ENCODE data around the gene DDIAS.

DNA sequence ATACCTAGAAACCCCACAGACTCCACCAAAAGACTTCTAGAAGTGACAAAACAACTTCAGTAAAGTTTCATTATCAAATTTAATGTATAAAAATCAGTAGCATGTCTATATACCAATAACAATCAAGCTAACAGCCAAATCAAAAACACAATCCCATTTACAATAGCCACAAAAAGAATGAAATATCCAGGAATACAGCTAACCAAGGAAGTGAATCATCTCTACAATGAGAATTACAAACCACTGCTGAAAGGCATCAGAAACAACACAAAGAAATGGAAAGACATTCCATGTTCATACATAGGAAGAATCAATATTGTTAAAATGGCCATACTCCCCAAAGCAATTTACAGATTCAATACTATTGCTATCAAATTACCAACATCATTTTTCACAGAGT is 47.3 kb upstream of the DDIAS start:
- TF ChIP-seq, protein P1, sequence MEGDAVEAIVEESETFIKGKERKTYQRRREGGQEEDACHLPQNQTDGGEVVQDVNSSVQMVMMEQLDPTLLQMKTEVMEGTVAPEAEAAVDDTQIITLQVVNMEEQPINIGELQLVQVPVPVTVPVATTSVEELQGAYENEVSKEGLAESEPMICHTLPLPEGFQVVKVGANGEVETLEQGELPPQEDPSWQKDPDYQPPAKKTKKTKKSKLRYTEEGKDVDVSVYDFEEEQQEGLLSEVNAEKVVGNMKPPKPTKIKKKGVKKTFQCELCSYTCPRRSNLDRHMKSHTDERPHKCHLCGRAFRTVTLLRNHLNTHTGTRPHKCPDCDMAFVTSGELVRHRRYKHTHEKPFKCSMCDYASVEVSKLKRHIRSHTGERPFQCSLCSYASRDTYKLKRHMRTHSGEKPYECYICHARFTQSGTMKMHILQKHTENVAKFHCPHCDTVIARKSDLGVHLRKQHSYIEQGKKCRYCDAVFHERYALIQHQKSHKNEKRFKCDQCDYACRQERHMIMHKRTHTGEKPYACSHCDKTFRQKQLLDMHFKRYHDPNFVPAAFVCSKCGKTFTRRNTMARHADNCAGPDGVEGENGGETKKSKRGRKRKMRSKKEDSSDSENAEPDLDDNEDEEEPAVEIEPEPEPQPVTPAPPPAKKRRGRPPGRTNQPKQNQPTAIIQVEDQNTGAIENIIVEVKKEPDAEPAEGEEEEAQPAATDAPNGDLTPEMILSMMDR (IDR thresholded peaks at IDR 0.05), result no peak
- no peak for TF ChIP-seq POLR2A (IDR thresholded peaks at IDR 0.05)

Data from heart left ventricle (tissue), 13 donors.